ENCODE results near the gene GSK3A.

GSK3A gene

GRCh38 chr19:42247640-42248199, 5.3 kb upstream of the GSK3A start:
- no peak for DNase-seq

- no peak for DNase-seq
Observed at GRCh38 chr19:42246922-42247639, 4.7 kb upstream of the GSK3A start.

- peak; percentile 20 for DNase-seq
Observed at GRCh38 chr19:42246143-42246921, 3.9 kb upstream of the GSK3A start.

- no peak for DNase-seq
Observed at GRCh38 chr19:42245231-42245630, 2.8 kb upstream of the GSK3A start.

GRCh38 chr19:42244347-42245220, 2.2 kb upstream of the GSK3A start:
- DNase-seq, result peak; percentile 94

- DNase-seq, result no peak
Observed at GRCh38 chr19:42242069-42242511, 312 bp downstream of the GSK3A start.

GRCh38 chr19:42241279-42241678, 1.1 kb downstream of the GSK3A start:
- DNase-seq, result no peak

DNA sequence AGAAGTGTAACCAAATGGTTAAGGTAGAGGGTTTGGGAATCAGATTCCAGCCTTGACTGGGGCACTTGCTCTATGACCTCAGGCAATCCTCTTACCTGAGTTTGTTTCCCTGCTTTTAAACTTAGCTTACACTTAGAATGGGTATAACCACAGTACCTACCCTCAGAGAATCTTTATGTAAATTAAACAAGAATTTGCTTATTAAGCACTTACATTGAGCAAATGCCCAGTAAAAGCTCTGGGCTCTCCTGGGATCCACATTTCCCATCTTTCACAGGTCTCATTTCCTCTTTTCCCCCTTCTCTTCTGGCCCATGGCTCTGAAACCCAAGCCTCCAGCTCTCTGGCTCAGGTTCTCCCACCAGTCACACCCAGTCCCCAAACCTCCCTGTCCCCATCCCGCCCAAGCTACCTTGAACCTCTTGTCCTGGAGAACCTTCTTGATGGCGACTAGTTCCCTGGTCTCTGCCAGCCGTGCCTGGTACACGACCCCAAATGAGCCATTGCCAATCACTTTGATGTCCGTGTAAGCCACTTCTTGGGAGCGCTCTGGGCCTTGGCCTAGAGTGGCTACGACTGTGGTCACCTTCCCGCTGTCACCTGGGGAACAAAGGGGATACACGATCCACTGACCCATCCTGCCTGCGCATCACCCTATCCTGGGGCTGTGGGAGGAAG, 2.7 kb downstream of the GSK3A start:
- DNase-seq, result no peak

DNA sequence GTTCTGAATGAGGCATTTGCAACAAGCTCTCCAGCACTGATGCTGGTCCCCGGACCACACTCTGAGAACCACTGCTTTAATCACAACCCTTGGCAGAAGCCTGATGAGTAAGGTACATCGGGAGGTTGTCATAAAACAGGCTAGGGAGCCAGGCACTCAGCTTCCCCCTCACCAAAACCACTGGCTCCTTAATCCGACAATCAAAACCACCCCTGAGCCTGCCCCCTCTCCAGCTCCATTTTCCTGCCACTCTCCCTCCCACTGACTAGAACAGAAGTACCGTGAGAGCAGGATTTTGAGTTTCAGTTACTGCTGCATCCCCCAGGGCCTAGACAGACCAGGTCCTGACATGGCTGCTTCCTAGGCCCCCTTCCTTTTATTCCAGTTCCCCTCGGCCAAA, 7.2 kb downstream of the GSK3A start:
- no peak for DNase-seq

DNA sequence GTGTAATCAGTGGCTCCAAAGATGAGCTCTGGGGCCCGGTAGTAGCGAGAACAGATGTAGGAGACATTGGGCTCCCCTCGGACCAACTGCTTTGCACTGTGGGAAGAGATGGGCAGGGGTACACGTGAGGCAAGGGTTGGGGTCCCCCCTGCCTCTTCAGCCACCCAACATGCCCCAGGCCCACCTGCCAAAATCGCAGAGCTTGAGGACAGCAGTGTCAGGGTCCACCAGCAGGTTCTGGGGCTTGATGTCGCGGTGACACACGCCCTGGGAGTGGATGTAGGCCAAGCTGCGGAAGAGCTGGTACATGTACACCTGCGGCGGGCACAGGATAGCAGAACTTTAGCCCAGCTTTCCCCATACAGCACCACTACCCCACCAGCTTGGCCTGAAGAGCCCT, 8.0 kb downstream of the GSK3A start:
- no peak for DNase-seq

DNA sequence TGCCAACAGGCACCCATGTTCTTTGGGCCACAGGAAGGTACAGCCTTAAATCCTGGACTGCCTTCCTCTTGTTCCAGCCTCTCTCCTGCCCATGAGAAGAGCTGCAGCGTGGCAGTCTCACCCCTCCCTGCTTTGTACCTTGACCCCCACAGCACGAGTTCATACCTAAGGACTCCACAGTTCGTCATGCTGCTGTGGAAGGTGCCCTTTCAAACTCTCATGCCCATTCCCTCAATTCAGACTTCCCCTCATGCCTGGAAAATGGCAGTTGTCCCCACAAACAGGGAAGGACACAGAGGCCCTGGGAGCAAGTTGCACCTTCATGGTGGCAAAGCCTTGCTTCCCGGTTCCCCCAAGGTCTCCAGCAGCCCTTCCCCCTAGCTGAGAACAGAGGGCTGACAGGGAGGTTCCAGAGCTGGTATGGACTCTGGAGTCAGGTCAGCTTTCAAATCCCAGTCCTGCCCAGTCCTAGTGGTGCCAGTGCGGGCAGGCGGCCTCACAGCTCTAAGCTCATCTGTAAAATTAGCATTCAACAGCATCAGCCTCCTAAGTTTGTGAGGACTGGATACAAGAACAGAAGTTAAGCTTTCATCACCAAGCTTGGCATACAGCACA, 8.6 kb downstream of the GSK3A start:
- no peak for DNase-seq

- DNase-seq, result no peak
Observed at GRCh38 chr19:42233106-42233505, 9.3 kb downstream of the GSK3A start.

- DNase-seq, result no peak
Observed at GRCh38 chr19:42232435-42232834, 10.0 kb downstream of the GSK3A start.

DNA sequence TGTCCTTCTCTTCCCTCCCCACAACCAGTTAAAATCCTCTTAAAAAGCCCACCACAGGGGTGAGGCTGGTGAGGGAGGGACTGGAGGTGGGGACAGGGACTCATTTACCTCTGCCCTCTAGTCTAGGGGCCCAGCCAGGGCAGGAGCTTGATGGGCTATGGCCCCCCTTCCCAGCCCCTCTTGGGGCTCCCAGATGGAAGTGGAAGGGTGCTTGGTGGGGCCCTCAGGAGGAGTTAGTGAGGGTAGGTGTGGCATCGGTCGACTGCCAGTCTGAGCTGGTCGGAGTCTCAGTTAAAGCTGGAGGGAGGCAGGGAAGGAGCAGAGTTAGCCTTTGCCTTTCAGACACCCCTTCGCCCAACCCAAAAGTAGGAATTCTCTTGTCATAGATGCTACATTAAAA, 11.8 kb downstream of the GSK3A start:
- DNase-seq, result no peak

- DNase-seq, result no peak
Observed at GRCh38 chr19:42229855-42230351, 12.5 kb downstream of the GSK3A start.

GRCh38 chr19:42229301-42229854, 13.0 kb downstream of the GSK3A start:
- DNase-seq, result no peak

DNA sequence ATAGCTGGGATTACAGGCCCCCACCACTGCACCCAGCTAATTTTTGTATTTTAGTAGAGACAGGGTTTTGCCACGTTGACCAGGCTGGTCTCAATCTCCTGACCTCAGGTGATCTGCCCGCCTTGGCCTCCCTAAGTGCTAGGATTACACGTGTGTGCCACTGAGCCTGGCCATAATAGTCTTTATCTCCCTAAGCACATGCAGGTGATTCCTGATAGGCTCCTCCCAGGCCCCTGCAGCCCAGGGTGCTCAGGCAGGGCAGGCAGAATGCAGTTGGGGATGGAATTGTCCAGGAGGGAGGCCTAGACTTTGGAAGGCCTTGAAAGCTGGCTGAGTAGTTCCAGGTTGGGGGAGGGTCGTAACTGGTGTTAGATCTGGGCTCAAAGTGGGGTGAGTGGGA, 13.8 kb downstream of the GSK3A start:
- DNase-seq, result no peak

DNA sequence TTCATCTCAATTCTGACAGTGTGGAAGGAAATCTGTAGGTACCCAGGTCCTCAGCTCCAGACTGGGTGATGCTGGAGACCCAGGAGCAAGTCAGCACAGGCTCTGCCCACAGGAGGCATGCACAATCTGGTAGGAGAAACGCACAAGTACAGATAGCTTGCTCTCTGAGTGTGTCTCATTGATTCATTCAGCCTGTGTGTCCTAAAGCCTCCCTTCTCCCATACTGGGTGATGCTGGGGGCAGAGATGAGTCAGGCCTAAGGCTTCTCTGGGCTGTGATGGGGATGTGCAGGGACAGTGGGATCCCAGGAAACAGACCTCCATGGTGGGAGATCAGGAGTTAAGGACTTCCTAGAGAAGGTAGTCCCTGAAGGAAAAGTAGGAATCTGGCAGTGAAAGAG, 15.5 kb downstream of the GSK3A start:
- DNase-seq, result no peak

- DNase-seq, result no peak
Observed at GRCh38 chr19:42225718-42226292, 16.6 kb downstream of the GSK3A start.

DNA sequence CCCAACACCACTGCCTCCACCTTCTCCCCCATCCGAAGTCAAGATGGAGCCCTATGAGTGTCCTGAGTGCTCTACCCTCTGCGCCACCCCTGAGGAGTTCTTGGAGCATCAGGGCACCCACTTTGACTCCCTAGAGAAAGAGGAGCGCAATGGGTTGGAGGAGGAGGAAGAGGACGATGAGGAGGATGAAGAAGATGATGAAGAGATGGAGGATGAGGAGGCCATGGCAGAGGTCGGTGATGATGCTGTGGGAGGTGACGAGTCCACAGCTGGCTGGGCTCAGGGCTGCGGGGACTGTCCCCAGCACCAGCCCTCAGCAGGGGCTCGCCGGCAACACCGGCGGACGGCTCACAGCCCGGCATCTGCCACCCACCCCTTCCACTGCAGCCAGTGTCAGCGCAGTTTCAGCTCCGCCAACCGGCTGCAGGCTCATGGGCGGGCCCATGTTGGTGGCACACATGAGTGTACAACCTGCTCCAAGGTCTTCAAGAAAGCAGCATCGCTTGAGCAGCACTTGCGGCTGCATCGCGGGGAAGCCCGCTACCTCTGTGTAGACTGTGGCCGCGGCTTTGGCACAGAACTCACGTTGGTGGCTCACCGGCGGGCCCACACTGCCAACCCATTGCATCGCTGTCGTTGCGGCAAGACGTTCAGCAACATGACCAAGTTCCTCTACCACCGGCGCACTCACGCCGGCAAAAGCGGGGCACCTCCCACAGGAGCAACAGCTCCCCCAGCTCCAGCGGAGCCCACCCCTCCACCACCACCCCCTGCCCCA, 17.3 kb downstream of the GSK3A start:
- no peak for DNase-seq

All from NCI-H526 treated with DMSO at 0.1 percent for 48 hours (cell line).